OCI-LY1 (cell line): ENCODE results near the gene BTBD19.

Experiments
- CTCF ChIP-seq: fragments of 200-600 bp; sonication (generic), shearing (Covaris generic); IDR thresholded peaks from 2 replicates; pipeline ENCODE4 v1.5.1; 2017; ENCODE audit warnings: mild to moderate bottlenecking, antibody characterized with exemption, low read length, moderate library complexity, mixed read lengths
- EZH2 ChIP-seq: fragments of 200-600 bp; sonication (generic), shearing (Covaris generic); IDR thresholded peaks from 2 replicates; pipeline ENCODE4 v1.8.0; 2017; ENCODE audit warnings: borderline replicate concordance, mixed run types, mild to moderate bottlenecking, antibody characterized with exemption, low read length, moderate library complexity, mixed read lengths

DNA sequence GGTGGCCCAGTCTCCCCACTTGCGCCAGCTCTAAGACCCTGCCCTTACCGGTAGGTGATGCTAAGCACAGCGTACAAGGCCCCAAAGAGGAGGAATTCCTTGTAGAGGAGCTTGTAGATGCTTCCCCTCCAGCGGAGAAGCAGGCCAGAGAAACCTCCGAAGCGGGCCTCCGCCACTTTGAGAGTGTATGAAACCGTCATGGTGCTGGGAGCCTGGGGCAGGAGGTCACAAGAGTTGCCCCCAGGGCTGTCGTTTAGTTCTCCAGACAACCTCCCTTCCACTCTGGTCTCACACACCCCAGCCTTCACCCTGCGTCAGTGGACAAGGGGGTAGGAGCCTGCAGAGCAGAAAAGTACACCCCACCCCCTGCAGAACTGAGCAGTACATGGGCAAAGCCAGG is 20.8 kb upstream of the BTBD19 start:
- TF ChIP-seq CTCF (no peak), EZH2 (no peak)
